Measurements from ENCODE around the gene ACTN1. TPM values are rescaled to one million over a fixed set of nuclear protein-coding genes. Genes with fewer than 3 reads are reported as not detected.

Gene ACTN1
- total RNA-seq, 1 donor from 2014 or later, result 1,102 TPM

DNA sequence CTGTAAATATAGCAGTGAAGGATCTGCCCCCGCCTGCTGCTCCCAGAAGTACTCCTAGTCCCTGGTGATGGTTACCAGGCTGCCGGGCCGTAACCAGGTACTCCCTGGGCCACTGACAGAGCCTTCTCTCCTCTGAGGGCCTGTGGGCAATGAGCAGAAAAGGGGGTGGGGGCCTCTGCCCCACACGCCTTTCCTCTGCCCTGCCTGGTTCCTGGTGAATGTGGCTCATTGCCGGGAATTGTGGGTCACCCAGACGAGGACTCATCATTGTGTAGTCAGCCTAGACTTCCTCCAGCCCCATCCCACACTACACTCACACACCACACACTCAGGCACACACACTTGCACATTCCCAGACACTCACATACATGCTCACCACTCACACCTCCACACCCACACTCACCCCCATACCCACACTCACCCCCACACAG lies 35.7 kb upstream of the ACTN1 start:
- Mint-ChIP-seq H3K4me1 (ENCODE audit: low read depth) (peaks cover 50% of the 10 kb centered on the region), H3K27ac (ENCODE audit: unreplicated experiment) (no peak overlapping the region), H3K9me3 (ENCODE audit: low read depth) (no peaks in the 10 kb centered on the region), H3K27me3 (ENCODE audit: low read depth) (no peaks in the 10 kb centered on the region), H3K4me3 (ENCODE audit: unreplicated experiment) (no peak overlapping the region), H3K36me3 (ENCODE audit: low read depth) (no peaks in the 10 kb centered on the region)
- TF ChIP-seq, protein P1, sequence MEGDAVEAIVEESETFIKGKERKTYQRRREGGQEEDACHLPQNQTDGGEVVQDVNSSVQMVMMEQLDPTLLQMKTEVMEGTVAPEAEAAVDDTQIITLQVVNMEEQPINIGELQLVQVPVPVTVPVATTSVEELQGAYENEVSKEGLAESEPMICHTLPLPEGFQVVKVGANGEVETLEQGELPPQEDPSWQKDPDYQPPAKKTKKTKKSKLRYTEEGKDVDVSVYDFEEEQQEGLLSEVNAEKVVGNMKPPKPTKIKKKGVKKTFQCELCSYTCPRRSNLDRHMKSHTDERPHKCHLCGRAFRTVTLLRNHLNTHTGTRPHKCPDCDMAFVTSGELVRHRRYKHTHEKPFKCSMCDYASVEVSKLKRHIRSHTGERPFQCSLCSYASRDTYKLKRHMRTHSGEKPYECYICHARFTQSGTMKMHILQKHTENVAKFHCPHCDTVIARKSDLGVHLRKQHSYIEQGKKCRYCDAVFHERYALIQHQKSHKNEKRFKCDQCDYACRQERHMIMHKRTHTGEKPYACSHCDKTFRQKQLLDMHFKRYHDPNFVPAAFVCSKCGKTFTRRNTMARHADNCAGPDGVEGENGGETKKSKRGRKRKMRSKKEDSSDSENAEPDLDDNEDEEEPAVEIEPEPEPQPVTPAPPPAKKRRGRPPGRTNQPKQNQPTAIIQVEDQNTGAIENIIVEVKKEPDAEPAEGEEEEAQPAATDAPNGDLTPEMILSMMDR (IDR thresholded peaks at IDR 0.05), result no peak
- no peak for DNase-seq (ENCODE audit: low spot score)

DNA sequence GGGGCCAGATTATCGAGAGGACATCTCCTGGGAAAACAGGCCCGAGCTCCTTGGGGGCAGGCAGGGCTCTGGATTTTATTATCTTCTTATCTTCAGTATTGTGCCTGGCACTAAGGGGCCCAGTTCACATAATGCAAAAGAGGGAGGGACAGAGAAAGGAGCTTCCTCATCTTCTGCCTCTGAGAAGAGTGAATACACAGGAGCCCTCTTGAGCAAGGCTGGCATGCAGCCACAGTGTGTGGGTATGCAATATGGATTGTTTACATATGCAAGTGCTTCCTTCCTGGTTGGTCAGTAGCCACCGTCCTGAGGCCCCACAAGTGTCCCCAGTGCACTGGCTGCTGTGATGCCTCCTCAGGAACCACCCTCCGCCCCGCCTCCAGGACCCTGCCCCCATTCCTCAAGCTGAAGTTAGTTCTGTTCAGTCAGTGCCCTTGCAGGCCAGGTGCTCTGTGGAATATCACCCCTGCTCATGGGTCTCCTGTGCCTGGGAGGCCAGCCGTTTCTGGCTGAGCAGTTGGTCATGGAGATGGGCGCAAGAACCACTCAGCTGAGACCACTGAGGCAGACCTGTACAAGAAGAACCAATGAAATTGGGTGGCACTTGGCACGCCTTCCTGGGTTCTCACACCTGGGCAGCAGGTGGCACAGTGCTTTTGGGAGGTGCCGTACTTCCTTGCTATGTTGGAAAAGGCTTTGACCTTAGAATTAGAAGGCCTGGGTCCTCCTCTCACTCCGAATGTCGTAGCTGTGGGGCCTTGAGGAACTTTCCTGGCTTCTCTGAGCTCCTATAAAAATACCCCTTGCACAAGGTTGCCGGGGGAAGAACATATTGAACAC lies 35.1 kb upstream of the ACTN1 start:
- Mint-ChIP-seq H3K27ac (ENCODE audit: unreplicated experiment) (peak overlapping the region; percentile 61), H3K36me3 (ENCODE audit: low read depth) (no peaks in the 10 kb centered on the region), H3K9me3 (ENCODE audit: low read depth) (no peaks in the 10 kb centered on the region), H3K4me1 (ENCODE audit: low read depth) (peaks cover 52% of the 10 kb centered on the region), H3K4me3 (ENCODE audit: unreplicated experiment) (no peak overlapping the region), H3K27me3 (ENCODE audit: low read depth) (no peaks in the 10 kb centered on the region)
- DNase-seq (ENCODE audit: low spot score), result no peak
- TF ChIP-seq, protein P1 (IDR thresholded peaks at IDR 0.05), result no peak

DNA sequence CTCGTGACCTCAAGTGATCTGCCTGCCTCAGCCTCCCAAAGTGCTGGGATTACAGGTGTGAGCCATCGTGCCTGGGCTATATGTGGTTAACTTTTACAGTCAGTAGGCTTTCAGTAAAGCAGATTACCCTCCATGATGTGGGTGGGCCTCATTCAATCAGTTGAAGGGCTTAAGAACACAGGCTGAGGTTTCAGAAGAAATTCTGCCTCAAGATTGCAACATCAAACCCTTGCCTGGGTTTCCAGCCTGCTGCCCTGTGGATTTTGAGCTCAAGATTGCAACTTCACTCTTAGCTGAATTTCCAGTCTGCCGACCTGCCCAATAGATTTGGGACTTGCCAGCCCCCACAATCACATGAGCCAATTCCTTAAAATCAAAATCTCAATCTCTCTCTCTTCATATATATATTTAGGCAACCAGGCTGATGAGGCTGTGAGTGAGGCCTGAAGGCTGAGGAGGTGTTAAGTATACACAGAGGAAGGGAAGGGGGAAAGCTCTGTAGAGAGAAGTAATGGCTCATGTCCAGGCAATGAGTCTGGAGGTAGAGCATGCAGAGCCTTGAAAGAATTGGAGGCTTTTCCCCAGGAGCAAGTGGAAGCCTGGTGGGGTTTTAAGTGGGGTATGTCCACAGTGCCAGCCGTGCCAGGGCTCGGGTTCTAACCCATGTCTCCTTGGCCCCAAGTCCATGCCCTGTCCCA lies 33.3 kb upstream of the ACTN1 start:
- TF ChIP-seq, protein P1 (IDR thresholded peaks at IDR 0.05), result no peak
- Mint-ChIP-seq H3K27ac (ENCODE audit: unreplicated experiment) (peak overlapping the region; percentile 55), H3K9me3 (ENCODE audit: low read depth) (no peaks in the 10 kb centered on the region), H3K4me1 (ENCODE audit: low read depth) (peaks cover 51% of the 10 kb centered on the region), H3K27me3 (ENCODE audit: low read depth) (no peaks in the 10 kb centered on the region), H3K36me3 (ENCODE audit: low read depth) (no peaks in the 10 kb centered on the region), H3K4me3 (ENCODE audit: unreplicated experiment) (no peak overlapping the region)
- no peak for DNase-seq (ENCODE audit: low spot score)

DNA sequence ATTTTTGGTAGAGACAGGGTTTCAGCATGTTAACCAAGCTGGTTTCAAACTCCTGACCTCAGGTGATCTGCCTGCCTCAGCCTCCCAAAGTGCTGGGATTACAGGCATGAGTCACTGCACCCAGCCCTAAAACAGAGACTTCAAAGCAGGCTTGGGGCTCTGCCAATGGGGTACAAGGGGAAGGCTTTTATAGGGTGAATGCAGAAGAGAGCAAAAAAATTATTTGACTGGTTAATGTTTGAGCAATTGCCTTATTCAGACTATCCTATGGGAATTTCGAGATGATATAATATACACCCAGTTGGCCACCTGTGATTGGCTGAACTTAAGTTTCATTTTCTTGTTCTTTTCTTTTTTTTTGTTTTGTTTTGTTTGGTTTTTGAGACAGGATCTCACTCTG lies 31.5 kb upstream of the ACTN1 start:
- TF ChIP-seq, protein P1 (IDR thresholded peaks at IDR 0.05), result no peak

GRCh38 chr14:69008421-69008884 lies 29.4 kb upstream of the ACTN1 start:
- H3K27ac Mint-ChIP-seq (ENCODE audit: unreplicated experiment), result peak overlapping the region; percentile 95
- no peaks in the 10 kb centered on the region for H3K27me3 Mint-ChIP-seq (ENCODE audit: low read depth)
- TF ChIP-seq, protein P1 (IDR thresholded peaks at IDR 0.05), result no peak
- H3K9me3 Mint-ChIP-seq (ENCODE audit: low read depth), result no peaks in the 10 kb centered on the region
- no peak overlapping the region for H3K4me3 Mint-ChIP-seq (ENCODE audit: unreplicated experiment)
- peaks cover 56% of the 10 kb centered on the region for H3K4me1 Mint-ChIP-seq (ENCODE audit: low read depth)
- no peaks in the 10 kb centered on the region for H3K36me3 Mint-ChIP-seq (ENCODE audit: low read depth)
- DNase-seq (ENCODE audit: low spot score), result no peak

More for the DNA sequence above, 31.5 kb upstream of the ACTN1 start:
- no peaks in the 10 kb centered on the region for H3K27me3 Mint-ChIP-seq (ENCODE audit: low read depth)
- H3K4me3 Mint-ChIP-seq (ENCODE audit: unreplicated experiment), result no peak overlapping the region
- no peaks in the 10 kb centered on the region for H3K9me3 Mint-ChIP-seq (ENCODE audit: low read depth)
- no peak overlapping the region for H3K27ac Mint-ChIP-seq (ENCODE audit: unreplicated experiment)
- no peaks in the 10 kb centered on the region for H3K36me3 Mint-ChIP-seq (ENCODE audit: low read depth)
- DNase-seq (ENCODE audit: low spot score), result no peak
- peaks cover 60% of the 10 kb centered on the region for H3K4me1 Mint-ChIP-seq (ENCODE audit: low read depth)
